ENCODE data around the gene SNUPN.

DNA sequence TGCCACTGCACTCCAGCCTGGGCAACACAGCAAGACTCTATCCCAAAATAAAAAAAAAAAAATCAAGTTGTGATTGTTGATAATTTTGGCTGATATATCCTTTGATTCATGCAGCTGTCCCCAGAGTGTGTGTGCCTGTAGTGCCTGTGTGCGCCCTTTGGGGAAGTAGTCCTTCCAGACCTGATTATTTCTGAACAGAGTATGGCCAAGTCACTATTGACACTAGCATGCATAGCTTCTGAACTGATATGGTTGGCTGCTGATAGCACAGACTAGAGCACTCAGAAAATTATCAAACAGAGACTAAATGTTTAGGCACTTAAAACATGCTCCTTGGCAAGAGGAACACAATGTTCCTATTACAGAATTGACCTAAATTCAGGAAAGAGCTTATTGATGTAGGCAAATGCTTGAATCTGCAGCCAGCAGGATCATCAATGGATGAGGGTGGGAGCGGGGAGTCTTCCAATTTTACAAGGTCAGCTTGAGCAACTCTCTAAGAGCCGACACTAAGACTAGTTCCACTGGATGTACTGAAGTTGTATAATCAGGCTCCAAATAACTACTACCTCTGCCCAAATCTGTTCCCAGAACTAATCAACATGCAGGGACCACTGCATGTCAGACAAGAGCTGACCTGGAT, 28.7 kb downstream of the SNUPN start:
- TF ChIP-seq POLR2A (IDR thresholded peaks at IDR 0.05), result no peak
- TF ChIP-seq, protein P1, sequence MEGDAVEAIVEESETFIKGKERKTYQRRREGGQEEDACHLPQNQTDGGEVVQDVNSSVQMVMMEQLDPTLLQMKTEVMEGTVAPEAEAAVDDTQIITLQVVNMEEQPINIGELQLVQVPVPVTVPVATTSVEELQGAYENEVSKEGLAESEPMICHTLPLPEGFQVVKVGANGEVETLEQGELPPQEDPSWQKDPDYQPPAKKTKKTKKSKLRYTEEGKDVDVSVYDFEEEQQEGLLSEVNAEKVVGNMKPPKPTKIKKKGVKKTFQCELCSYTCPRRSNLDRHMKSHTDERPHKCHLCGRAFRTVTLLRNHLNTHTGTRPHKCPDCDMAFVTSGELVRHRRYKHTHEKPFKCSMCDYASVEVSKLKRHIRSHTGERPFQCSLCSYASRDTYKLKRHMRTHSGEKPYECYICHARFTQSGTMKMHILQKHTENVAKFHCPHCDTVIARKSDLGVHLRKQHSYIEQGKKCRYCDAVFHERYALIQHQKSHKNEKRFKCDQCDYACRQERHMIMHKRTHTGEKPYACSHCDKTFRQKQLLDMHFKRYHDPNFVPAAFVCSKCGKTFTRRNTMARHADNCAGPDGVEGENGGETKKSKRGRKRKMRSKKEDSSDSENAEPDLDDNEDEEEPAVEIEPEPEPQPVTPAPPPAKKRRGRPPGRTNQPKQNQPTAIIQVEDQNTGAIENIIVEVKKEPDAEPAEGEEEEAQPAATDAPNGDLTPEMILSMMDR (IDR thresholded peaks at IDR 0.05), result no peak
